ENCODE results near the gene PLCXD1.
"Not testable (repeated sequence)": the region's sequence is repeated elsewhere in the genome, so short reads cannot be mapped to it uniquely, and the experiment has no call there.

The PLCXD1 gene

GRCh38 chrX:276581-277201 lies 4.5 kb upstream of the PLCXD1 start:
- CTCF ChIA-PET: no interaction called here
- POLR2A ChIA-PET: no interaction called here
- no peak for DNase-seq (ENCODE audit: low read depth, low spot score)
- no peak for TF ChIP-seq CTCF (IDR thresholded peaks at IDR 0.05; ENCODE audit: insufficient read depth, low read length, missing control alignments)
- H3K4me3 ChIP-seq (ENCODE audit: low read depth, low read length): peak overlapping the region; percentile 67

- DNase-seq (ENCODE audit: low read depth, low spot score); CTCF ChIA-PET; POLR2A ChIA-PET: not testable (repeated sequence)
- peak overlapping the region; percentile 29 for H3K4me3 ChIP-seq (ENCODE audit: low read depth, low read length)
Observed at GRCh38 chrX:279757-280604, 1.2 kb upstream of the PLCXD1 start.

- DNase-seq (ENCODE audit: low read depth, low spot score); CTCF ChIA-PET; POLR2A ChIA-PET: not testable (repeated sequence)
- H3K4me3 ChIP-seq (ENCODE audit: low read depth, low read length): peak overlapping the region; percentile 42
Observed at GRCh38 chrX:280722-281121, 459 bp upstream of the PLCXD1 start.

GRCh38 chrX:282000-282681 lies 960 bp downstream of the PLCXD1 start:
- DNase-seq (ENCODE audit: low read depth, low spot score); CTCF ChIA-PET; POLR2A ChIA-PET: not testable (repeated sequence)
- peak overlapping the region; percentile 27 for H3K4me3 ChIP-seq (ENCODE audit: low read depth, low read length)

GRCh38 chrX:283115-283845 lies 2.1 kb downstream of the PLCXD1 start:
- DNase-seq (ENCODE audit: low read depth, low spot score): no peak
- POLR2A ChIA-PET: no interaction called here
- CTCF ChIA-PET: no interaction called here
- peak overlapping the region; percentile 68 for H3K4me3 ChIP-seq (ENCODE audit: low read depth, low read length)
- TF ChIP-seq CTCF (IDR thresholded peaks at IDR 0.05; ENCODE audit: insufficient read depth, low read length, missing control alignments): no peak

- ChIA-PET CTCF (no interaction called here), POLR2A (no interaction called here)
- DNase-seq (ENCODE audit: low read depth, low spot score): no peak
- no peak overlapping the region for H3K4me3 ChIP-seq (ENCODE audit: low read depth, low read length)
- no peak for TF ChIP-seq CTCF (IDR thresholded peaks at IDR 0.05; ENCODE audit: insufficient read depth, low read length, missing control alignments)
Observed at GRCh38 chrX:285076-285677, 4.0 kb downstream of the PLCXD1 start.

- no peak for TF ChIP-seq CTCF (IDR thresholded peaks at IDR 0.05; ENCODE audit: insufficient read depth, low read length, missing control alignments)
- no peak overlapping the region for H3K4me3 ChIP-seq (ENCODE audit: low read depth, low read length)
- CTCF ChIA-PET: no interaction called here
- DNase-seq (ENCODE audit: low read depth, low spot score): no peak
- POLR2A ChIA-PET: no interaction called here
Observed at GRCh38 chrX:287670-288069, 6.5 kb downstream of the PLCXD1 start.
